Inflammatory macrophage (primary cell): Measurements from ENCODE around the gene ZCWPW2.
A peak's percentile ranks its signal among the peaks of the same experiment; 100 is the strongest.

ENCODE experiments used
- DNase-seq, 2 donors: peaks; one replicate each; pipeline ENCODE4 v3.0.0-alpha.2; 2020 to 2022

ZCWPW2 gene

GRCh38 chr3:28376424-28376823 lies 27.9 kb downstream of the ZCWPW2 start:
- DNase-seq, result peak; percentile 88 to 96

GRCh38 chr3:28386049-28386448 lies 37.5 kb downstream of the ZCWPW2 start:
- DNase-seq, result no peak

GRCh38 chr3:28388978-28389377 lies 40.5 kb downstream of the ZCWPW2 start:
- no peak for DNase-seq

- no peak for DNase-seq
Observed at GRCh38 chr3:28399206-28399605, 50.7 kb downstream of the ZCWPW2 start.

- no peak for DNase-seq
Observed at GRCh38 chr3:28406241-28406640, 57.7 kb downstream of the ZCWPW2 start.

- no peak for DNase-seq
Observed at GRCh38 chr3:28449398-28449797, 100.9 kb downstream of the ZCWPW2 start.

- DNase-seq, result no peak
Observed at GRCh38 chr3:28462866-28463265, 114.3 kb downstream of the ZCWPW2 start.

GRCh38 chr3:28467414-28467813 lies 118.9 kb downstream of the ZCWPW2 start:
- DNase-seq, result no peak

- DNase-seq, result peak; percentile 5 to 22
Observed at GRCh38 chr3:28476194-28476593, 127.7 kb downstream of the ZCWPW2 start.

GRCh38 chr3:28476764-28477163 lies 128.2 kb downstream of the ZCWPW2 start:
- no peak for DNase-seq

- DNase-seq, result no peak
Observed at GRCh38 chr3:28485164-28485563, 136.6 kb downstream of the ZCWPW2 start.

GRCh38 chr3:28495301-28495700 lies 146.8 kb downstream of the ZCWPW2 start:
- DNase-seq, result no peak

- no peak for DNase-seq
Observed at GRCh38 chr3:28502397-28502937, 153.9 kb downstream of the ZCWPW2 start.

- no peak for DNase-seq
Observed at GRCh38 chr3:28504976-28505375, 156.5 kb downstream of the ZCWPW2 start.

GRCh38 chr3:28521663-28522062 lies 173.1 kb downstream of the ZCWPW2 start:
- no peak for DNase-seq

- DNase-seq, result no peak
Observed at GRCh38 chr3:28542351-28542750, 193.8 kb downstream of the ZCWPW2 start.

- no peak for DNase-seq
Observed at GRCh38 chr3:28544236-28544635, 195.7 kb downstream of the ZCWPW2 start.

GRCh38 chr3:28544831-28545230 lies 196.3 kb downstream of the ZCWPW2 start:
- DNase-seq, result no peak

GRCh38 chr3:28547677-28548076 lies 199.2 kb downstream of the ZCWPW2 start:
- no peak for DNase-seq

- no peak for DNase-seq
Observed at GRCh38 chr3:28553175-28553574, 204.7 kb downstream of the ZCWPW2 start.

- no peak for DNase-seq
Observed at GRCh38 chr3:28556195-28556594, 207.7 kb downstream of the ZCWPW2 start.

GRCh38 chr3:28564211-28564610 lies 215.7 kb downstream of the ZCWPW2 start:
- no peak for DNase-seq

- DNase-seq, result no peak
Observed at GRCh38 chr3:28569357-28569756, 220.8 kb downstream of the ZCWPW2 start.

GRCh38 chr3:28574036-28574435 lies 225.5 kb downstream of the ZCWPW2 start:
- DNase-seq, result no peak

GRCh38 chr3:28575100-28575745 lies 226.7 kb downstream of the ZCWPW2 start:
- DNase-seq, result no peak
